Ecto neural progenitor cell (in vitro differentiated cells): ENCODE results near the gene TCF7L1.
"Not testable (repeated sequence)": the region's sequence is repeated elsewhere in the genome, so short reads cannot be mapped to it uniquely, and the experiment has no call there.

ENCODE experiments used
- DNase-seq: peaks from one replicate; pipeline ENCODE4 v3.0.0-alpha.2; 2018; ENCODE audit warnings: low spot score

TCF7L1 gene

DNA sequence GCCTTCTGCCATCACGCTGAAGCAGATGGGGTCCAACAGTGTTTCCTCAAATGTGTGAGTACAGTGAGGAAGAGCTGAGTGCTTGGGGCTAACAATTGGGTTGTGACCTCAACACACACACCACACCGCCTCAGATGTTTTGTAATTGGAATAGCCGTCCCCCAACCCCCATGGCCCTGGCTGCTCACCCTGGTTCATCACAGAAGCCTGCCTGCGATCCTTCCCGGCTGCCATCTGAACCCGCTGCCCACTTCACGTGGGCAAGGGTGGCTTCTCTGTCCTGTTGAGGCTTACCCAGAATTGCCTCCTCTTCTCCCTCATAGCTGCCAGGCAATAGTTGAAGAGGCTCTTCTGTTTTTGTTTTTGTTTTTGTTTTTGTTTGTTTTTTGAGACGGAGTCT lies 150.4 kb downstream of the TCF7L1 start:
- no peak for DNase-seq

- no peak for DNase-seq
Measured at GRCh38 chr2:85286918-85287317, 153.7 kb downstream of the TCF7L1 start.

DNA sequence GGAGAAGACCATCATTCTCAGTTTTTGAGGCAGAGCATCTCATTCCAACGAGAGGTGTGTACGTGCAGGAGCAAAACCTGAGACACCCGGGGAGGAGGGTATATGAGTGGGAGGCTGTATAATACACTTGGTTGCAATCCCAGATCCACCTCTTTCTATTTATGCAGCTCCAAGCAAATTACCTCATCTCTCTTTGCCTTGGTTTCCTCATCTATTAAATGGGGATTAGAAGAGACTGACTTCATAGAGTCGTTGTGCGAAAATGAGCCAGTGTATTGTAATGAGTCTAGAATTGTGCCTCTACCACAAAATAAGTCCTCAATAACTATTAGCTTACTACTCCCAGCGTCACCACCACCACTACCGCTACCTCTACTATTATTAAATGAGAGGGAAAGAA lies 154.5 kb downstream of the TCF7L1 start:
- DNase-seq: no peak

DNA sequence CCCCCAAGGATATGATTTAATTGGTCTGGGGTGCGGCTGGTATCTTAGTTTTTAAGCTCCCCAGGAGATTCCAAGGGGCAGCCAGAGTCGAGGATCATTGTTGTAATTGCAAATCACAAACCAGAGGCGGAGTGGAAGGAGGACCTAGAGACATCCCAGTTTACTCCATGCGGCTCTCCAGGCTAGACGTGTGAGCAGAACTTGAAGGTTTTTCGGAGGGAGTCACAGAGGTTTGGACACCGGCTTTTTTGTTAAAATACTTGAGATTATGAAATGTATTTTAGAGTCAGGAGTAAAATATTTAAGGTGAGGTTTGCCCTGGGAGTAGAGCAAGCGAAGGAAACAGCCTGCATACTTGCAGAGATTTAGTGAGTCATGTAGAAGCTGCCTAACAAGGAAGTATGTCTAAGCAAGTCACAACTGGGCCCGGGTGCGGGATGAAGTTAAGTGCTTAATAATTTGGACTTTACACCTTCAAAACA lies 155.1 kb downstream of the TCF7L1 start:
- no peak for DNase-seq

- DNase-seq: no peak
Measured at GRCh38 chr2:85291425-85292023, 158.3 kb downstream of the TCF7L1 start.

GRCh38 chr2:85302121-85302520 lies 168.9 kb downstream of the TCF7L1 start:
- no peak for DNase-seq

DNA sequence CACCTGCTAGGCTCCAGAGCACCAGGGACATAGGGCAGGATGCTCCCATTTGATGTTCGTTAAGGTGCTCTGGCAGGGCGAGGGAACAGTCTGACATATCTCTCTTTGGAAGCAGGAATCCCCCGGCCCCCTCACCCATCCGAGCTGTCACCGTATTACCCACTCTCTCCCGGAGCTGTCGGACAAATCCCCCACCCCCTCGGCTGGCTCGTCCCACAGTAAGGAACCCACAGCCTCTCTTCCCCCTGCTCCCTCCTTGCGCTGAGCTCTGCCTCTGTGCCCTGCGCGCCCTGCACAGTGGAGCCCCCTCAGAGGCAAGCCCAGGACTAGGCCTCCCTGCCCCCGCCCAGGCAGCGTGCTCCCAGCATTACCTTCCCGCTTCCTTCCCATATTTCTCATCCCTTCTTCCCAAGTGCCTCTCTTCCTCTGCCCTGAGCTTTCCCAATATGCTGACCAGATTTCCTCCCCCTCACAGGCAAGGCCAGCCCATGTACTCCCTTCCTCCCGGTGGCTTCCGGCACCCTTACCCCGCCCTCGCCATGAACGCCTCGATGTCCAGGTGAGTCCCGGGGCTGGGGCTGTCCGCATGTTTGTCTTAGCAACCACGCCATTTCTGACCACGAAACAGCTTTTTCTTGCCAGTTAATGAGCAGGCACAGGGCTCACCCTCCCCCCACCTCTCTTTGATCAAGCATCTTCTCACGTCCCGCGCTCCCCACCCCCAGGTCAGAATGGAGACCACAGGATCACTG lies 170.8 kb downstream of the TCF7L1 start:
- no peak for DNase-seq

- no peak for DNase-seq
Measured at GRCh38 chr2:85307527-85307897, 174.3 kb downstream of the TCF7L1 start.

- no peak for DNase-seq
Measured at GRCh38 chr2:85308201-85308600, 175.0 kb downstream of the TCF7L1 start.

GRCh38 chr2:85308896-85309555 lies 175.8 kb downstream of the TCF7L1 start:
- DNase-seq: no peak

- no peak for DNase-seq
Measured at GRCh38 chr2:85309699-85310321, 176.6 kb downstream of the TCF7L1 start.

DNA sequence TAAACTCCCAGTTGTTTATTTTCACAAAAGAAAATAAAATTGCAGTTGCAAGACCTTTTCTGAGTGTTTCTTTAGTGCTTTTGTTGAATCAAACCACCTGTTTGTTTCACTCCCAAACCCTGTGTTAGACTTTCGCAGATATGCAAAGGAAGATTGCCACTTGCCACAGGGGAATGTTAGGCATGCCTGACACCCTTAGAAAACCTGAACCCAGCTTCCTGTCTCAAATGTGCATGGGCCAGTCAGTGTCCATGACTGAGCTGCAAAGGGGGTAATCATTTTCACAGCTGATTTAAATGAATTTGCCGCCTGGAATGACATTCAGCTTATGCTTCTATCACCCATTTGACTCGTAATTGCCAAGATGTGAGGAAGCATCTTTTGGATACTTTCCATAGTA lies 177.1 kb downstream of the TCF7L1 start:
- DNase-seq: no peak

- DNase-seq: no peak
Measured at GRCh38 chr2:85312404-85312803, 179.2 kb downstream of the TCF7L1 start.

DNA sequence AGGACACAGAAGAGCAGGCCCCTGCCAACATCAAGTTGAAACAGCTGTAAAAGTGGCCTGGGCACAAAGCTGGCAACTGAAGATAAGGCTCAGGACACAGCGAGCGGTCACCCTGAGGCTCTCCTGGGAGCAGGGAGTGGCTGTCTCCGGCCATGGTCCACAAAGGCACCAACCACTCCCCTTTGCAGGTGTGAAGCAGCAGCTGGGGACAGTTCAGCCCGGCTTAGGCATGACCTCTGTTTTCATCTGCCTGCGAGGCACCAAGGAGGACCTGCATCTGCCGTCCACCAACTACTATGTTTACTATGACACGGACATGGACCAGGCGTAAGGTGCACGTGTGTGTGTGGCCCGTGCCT lies 181.7 kb downstream of the TCF7L1 start:
- DNase-seq: no peak

DNA sequence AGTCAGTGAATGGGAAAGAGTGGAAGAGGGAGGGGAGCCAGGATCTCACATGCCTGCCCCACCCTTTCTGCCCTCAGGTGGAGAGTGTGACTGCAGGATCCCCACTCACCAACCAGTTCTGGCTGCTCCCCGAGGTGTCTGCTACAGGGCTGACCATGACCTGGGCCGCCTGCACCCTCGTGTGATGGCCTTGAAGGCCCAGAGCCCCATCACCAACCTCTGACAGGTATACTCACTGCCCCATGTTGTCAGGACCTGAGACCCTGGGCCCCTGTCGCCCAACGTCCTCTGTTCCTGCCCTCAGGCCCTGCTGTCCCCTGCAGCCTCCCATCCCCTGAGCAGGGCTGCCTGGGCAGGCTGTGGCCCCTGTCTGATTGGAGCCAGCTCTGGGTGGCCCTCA lies 182.7 kb downstream of the TCF7L1 start:
- not testable (repeated sequence) for DNase-seq

GRCh38 chr2:85318222-85319074 lies 185.3 kb downstream of the TCF7L1 start:
- DNase-seq: no peak

GRCh38 chr2:85319796-85320195 lies 186.6 kb downstream of the TCF7L1 start:
- no peak for DNase-seq

DNA sequence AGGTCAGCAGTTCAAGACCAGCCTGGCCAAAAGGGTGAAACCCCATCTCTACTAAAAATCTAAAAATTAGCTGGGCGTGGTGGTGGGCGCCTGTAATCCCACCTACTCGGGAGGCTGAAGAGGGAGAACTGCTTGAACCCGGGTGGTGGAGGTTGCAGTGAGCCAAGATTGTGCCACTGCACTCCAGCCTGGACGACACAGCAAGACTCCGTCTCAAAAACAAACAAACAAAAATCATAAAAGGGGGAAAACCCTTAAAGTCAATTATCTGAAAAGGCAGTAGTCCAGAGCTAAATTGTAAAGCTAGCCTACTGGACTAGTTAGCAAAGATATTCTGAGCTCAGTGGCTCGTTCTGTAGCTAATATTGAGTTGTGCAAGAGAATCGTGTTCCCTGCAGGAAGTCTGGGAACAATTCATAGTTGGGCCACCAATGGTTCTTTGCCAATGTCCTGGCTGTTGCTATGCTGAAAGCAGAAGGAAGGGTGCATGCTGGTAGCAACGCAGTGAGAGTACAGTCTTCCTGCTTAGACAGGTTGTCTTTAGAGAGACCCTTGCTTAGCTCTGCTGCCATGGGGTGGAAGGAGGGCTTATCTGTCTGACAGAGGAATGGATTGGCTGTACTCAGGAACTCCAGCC lies 190.3 kb downstream of the TCF7L1 start:
- no peak for DNase-seq

DNA sequence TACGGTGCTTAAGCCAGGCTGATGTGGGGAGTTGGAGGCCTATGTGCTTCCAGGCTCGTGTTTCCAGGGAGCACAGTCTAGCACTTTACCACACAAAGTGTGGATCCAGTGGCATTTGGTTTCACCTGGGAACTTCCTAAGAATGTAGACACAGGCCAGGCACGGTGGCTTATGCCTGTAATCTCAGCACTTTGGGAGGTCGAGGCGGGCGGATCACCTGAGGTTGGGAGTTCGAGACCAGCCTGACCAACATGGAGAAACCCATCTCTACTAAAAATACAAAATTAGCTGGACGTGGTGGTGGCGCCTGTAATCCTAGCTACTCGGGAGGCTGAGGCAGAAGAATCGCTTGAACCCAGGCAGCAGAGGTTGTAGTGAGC lies 190.8 kb downstream of the TCF7L1 start:
- DNase-seq: not testable (repeated sequence)

GRCh38 chr2:85324639-85325465 lies 191.7 kb downstream of the TCF7L1 start:
- DNase-seq: no peak

DNA sequence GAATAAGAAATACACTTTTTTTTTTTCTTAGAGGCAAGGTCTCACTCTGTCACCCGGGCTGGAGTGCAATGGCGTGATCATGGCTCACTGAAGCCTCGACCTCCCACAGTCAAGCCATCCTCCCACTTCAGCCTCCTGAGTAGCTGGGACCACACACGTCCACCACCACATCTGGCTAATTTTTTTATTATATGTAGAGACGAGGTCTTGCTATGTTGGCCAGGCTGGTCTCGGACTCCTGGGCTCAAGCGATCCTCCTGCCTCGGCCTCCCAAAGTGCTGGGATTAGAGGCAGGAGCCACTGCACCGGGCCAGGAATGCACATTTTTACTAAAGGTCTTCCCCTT lies 192.2 kb downstream of the TCF7L1 start:
- no peak for DNase-seq
